ENCODE measurements around the gene SMURF2. TPM values are rescaled to one million over a fixed set of nuclear protein-coding genes. Genes with fewer than 3 reads are reported as not detected.

Gene SMURF2
- total RNA-seq, 1 experiment from 2014 or later = 35.3 TPM

GRCh38 chr17:64572682-64573154 lies 89.4 kb downstream of the SMURF2 start:
- no peak overlapping the region for H3K9ac ChIP-seq (ENCODE audit: extremely low read depth, insufficient read length, low read length)
- H2BK120ac ChIP-seq (ENCODE audit: low read depth, low read length, poor library complexity, severe bottlenecking) = no peak overlapping the region
- WGBS (ENCODE audit: extremely low coverage, insufficient read length, low lambda C conversion rate) = no CpG with 5 or more reads among the region's 3 CpGs
- Mint-ChIP-seq H3K4me1 (no peaks in the 10 kb centered on the region), H3K9me3 (no peaks in the 10 kb centered on the region), H3K27me3 (ENCODE audit: low read depth) (no peaks in the 10 kb centered on the region), H3K4me3 (no peak overlapping the region), H3K36me3 (ENCODE audit: insufficient read depth in 1 of 3, low read depth in 3 of 3) (peaks cover 4 to 39% (median 19%) of the 10 kb centered on the region in 3 experiments; a peak in 5 of 7 replicates), H3K27ac (no peak overlapping the region)
- no peak overlapping the region for H3K4ac ChIP-seq (ENCODE audit: low read depth, low read length)
- no peak overlapping the region for H3K56ac ChIP-seq (ENCODE audit: insufficient read length, low read depth, low read length)
- H4K5ac ChIP-seq (ENCODE audit: insufficient read length, low read depth, low read length) = no peak overlapping the region
- no peaks in the 10 kb centered on the region for H3K9me3 ChIP-seq (ENCODE audit: control insufficient read depth, low read depth, low read length)
- H4K20me1 ChIP-seq (ENCODE audit: control insufficient read depth, insufficient read depth, insufficient read length) = no peaks in the 10 kb centered on the region
- no peaks in the 10 kb centered on the region for H3K79me2 ChIP-seq (ENCODE audit: insufficient read depth, low read length)
- TF ChIP-seq CTCF (conservative IDR thresholded peaks at IDR 0.05) = no peak
- H3K18ac ChIP-seq (ENCODE audit: insufficient read length, low read depth, low read length) = no peak overlapping the region
- no peak overlapping the region for H3K23ac ChIP-seq (ENCODE audit: insufficient read length, low read depth, low read length)
- H3K27ac ChIP-seq (ENCODE audit: insufficient read length, low read depth, low read length) = no peak overlapping the region
- no peak overlapping the region for H2BK15ac ChIP-seq (ENCODE audit: low read depth, low read length)
- H4K91ac ChIP-seq (ENCODE audit: insufficient read length, low read depth, low read length) = no peak overlapping the region
- no peak overlapping the region for H2BK5ac ChIP-seq (ENCODE audit: insufficient read length, low read length)
- no peak overlapping the region for H2AK5ac ChIP-seq (ENCODE audit: insufficient read length, low read length)
- no peak overlapping the region for H2BK12ac ChIP-seq (ENCODE audit: insufficient read length, low read depth, low read length)
- no peak overlapping the region for H3K14ac ChIP-seq (ENCODE audit: insufficient read depth, low read length)
- H3T11ph ChIP-seq (ENCODE audit: low read length) = no peak overlapping the region
- no peaks in the 10 kb centered on the region for H3K27me3 ChIP-seq (ENCODE audit: insufficient read depth, low read length)
- no peak for DNase-seq
- H3K79me1 ChIP-seq (ENCODE audit: insufficient read depth, low read depth, low read length, poor library complexity, severe bottlenecking) = no peaks in the 10 kb centered on the region
- H3K23me2 ChIP-seq (ENCODE audit: insufficient read length, low read depth, low read length, poor library complexity, severe bottlenecking) = no peaks in the 10 kb centered on the region
- no peak overlapping the region for H2AFZ ChIP-seq (ENCODE audit: low read length)
- H3K4me1 ChIP-seq (ENCODE audit: insufficient read depth, low read length) = no peaks in the 10 kb centered on the region
- H4K8ac ChIP-seq (replicated peaks; ENCODE audit: insufficient read length, low read depth, low read length) = no peak overlapping the region
- H2BK20ac ChIP-seq (ENCODE audit: low read depth, low read length, poor library complexity, severe bottlenecking) = no peak overlapping the region
- H3K4me2 ChIP-seq (ENCODE audit: insufficient read depth, insufficient read length, low read length) = no peak overlapping the region
